NCI-H2227 (cell line): Measurements from ENCODE around the gene LATS2.
A peak's percentile ranks its signal among the peaks of the same experiment; 100 is the strongest.
"Not testable (repeated sequence)": the region's sequence is repeated elsewhere in the genome, so short reads cannot be mapped to it uniquely, and the experiment has no call there.

Experiments used
- DNase-seq: peaks from one replicate; lab custom pipeline; 2025; ENCODE audit not compliant: unreplicated experiment; lab: John Stamatoyannopoulos, UW

LATS2 gene

DNA sequence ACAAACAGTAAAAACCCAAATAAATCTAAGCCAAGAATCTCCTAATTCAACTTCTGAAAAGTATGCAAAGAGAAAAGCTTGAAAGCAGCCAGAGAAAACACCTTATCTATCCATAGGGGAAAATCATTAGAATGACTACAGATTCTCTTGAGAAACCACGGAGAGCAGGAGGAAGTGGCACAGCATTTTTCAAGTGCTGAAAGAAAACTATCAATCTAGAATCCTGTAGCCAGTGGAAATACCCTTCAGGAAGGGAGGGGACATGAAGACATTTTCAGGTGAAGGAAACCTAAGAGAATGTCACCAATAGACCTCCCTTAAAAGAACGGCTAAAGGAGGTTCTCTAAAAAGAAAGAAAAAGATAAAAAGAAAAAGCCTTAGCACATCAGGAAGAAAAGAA lies 92.6 kb downstream of the LATS2 start:
- DNase-seq = no peak

DNA sequence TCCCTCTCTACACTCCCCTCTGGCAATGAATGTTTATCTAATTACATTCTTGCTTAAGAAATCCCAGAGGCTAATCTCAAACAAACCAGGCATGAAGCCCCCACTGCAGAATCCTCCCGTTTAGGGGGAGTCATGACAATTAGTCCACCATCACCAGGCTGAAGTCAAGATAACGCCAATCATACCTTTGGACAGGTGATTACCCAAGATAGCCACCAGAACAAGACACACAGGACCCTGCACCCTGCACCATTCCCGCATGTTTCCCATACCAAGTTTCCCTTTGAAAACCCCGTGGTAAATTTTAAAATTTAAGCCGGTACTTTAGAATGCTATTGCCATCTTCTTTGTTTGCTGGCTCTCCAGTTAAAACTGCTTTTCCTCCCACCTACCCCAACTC lies 94.0 kb downstream of the LATS2 start:
- DNase-seq = no peak

DNA sequence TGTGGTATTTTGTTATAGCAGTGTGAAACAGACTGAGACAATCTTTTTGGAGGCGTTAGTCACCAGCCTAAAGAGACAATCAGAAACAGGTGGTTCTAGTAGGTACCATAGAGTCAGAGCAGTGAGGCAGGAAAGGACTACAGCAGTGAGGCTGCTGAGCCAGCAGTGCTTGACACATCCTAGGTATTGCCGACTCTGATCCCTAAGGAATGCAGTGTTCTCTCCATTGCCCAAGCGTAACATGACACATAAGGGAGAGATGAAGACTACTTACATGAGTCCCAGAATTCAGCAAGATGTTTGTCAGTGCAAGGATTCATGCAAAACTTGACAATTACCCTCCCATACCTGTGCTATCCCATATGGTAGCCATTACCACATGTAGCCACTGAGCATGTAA lies 96.5 kb downstream of the LATS2 start:
- no peak for DNase-seq

GRCh38 chr13:20961663-20962062 lies 99.7 kb downstream of the LATS2 start:
- DNase-seq = not testable (repeated sequence)

DNA sequence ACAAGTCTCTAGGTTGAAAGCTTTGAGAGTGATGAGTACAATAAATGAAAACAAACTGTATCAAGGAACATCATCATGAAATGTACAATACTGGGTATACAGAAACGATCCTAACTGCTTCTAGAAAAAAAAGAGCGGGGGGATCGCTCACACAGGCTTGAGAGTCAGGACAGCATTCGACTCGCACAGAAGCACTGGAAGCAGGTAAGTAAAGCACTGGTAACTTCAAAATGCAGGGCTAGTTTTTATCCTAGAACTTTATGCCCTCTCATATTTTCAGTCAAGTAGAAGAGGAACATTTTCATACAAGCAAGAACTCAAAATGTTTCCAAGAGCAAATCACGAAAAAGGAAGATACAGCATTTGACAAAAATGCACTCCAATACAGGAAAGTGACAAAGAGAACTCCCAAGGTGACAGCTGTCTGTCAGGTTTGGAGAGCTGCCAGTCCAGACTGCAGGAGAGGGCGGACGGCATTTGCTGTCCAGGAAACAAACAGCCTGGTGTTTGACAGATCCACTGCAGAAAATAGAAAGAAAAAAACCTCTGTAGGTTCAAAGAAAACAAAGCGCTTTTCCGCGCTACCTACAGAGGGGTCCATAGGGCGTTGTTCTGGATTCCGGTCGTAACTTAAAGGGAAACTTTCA lies 100.6 kb downstream of the LATS2 start:
- no peak for DNase-seq

- not testable (repeated sequence) for DNase-seq
Observed at GRCh38 chr13:20957049-20957620, 104.3 kb downstream of the LATS2 start.

DNA sequence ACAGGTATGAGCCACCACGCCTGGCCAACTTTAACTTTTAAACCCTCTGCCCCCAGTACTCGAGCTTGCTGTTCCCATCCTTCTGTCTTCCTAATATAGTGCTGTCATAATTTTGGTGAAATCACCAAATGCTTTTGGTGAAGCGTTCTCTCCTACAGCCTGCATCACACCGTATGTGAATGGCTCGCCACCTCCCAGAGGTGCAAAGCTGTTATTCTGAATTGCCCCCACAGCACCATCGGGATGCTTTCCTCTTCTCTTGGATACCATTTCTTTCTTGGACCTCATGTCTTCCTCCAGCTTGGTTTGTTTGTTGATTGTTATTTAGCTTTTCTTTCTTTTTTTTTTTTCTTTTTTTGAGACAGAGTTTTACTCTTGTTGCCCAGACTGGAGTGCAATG lies 105.9 kb downstream of the LATS2 start:
- no peak for DNase-seq

DNA sequence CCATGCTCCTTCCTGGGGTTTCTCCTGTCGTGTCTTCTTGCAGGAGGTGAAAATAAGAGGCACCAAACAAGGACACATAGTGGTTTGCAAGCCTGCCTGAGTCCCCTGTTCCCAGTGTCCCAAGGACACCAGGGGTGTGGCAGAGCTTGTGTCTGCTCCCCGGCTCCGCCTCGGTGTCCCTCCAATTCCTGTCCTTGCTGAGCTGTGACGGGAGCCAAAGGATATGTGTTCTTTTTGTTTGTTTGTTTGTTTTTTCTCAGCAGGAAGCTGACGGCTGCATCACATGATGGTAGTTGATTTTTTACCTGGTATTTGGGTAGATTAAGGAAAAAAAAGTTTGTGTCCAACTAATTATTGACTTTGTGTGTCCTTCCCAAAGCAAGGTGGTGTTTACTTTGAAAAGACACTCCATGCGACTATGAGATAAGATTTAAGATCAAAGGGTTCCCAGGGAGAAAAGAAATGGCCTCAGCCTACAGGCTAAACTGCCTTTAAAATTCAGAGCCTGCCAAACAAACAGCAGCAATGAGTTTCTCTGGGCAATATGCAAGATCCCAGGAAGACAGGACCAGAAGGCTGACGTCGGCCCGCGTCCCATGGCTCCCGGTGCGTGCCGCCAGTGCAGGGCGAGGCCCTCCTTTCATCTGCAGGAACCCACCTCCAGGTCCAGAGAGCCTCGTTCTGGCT lies 108.0 kb downstream of the LATS2 start:
- DNase-seq = no peak

GRCh38 chr13:20952838-20953237 lies 108.5 kb downstream of the LATS2 start:
- no peak for DNase-seq

DNA sequence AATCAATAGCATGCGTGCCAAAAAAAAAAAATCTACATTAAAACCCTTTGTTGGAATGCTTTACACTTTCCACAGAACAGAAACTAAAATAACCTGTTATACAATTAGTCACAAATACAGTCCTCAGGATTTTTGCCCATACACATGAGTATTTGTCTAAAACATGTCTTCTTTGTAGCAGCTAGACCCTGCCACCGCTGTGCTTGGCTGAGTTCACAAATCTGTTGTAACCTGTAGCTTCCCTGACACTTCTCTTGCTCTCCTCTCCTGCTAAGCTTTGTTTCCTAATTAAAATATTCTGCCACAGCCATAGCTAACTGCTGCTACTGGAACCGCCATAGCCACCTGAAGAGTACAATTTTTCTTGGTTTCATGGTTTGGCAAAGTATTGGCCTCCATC lies 113.4 kb downstream of the LATS2 start:
- DNase-seq = not testable (repeated sequence)

DNA sequence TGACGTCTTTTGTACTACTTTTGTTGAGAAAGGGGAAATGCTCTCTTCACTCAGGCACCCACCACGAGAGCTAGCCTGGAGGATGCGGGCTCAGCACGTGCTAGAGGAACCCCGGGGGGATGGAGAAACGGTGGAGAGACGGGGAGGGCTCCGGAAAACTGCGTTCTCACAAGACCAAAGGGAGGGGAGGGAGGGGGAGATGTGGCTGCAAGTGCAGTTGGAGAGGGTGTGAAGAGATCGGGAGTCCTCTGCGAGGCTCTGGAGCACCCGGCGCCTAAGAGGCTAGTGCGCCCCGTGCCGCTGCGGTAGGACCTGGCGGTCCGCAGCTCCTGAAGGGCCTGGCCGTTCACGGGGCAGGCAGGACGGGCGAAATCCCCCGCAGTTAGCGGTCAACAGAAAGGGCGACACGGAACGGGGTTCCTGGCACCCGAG lies 115.4 kb downstream of the LATS2 start:
- DNase-seq = no peak

- DNase-seq = no peak
Observed at GRCh38 chr13:20942938-20943559, 118.3 kb downstream of the LATS2 start.

DNA sequence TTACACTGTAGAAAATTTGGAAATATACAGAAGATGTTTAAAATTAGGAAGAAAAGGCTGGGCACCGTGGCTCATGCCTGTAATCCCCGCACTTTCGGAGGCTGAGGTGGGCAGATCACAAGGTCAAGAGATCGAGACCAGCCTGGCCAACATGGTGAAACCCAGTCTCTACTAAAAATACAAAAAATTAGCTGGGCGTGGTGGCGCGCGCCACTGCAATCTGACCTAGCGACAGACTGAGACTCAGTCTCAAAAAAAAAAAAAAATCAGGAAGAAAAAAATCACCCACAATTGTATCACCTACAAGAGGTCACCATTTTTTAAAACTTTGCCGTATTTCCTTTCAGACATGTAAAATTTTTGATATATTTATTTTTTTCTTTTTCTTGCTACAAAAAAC lies 120.9 kb downstream of the LATS2 start:
- not testable (repeated sequence) for DNase-seq

- DNase-seq = no peak
Observed at GRCh38 chr13:20940083-20940482, 121.3 kb downstream of the LATS2 start.

GRCh38 chr13:20939662-20940061 lies 121.7 kb downstream of the LATS2 start:
- DNase-seq = no peak

DNA sequence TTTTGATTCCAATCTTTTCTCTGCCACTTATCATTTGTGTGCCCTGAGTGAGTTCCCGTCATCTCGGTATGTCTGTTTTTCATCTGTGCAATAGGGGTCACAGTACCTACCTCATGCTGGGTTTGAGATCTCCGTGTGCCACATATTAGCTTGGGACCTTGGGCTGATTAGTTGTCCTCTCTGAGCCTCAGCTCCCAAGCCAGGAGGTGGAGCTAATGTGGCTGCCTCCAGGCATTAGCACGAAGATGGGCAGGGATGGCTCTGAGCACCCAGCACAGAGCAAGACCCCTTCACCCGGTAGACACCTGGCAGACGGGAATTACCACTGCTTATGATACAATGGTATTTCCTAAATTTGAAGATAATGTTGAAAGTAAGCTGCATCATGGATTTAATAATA lies 123.1 kb downstream of the LATS2 start:
- DNase-seq = no peak

GRCh38 chr13:20927596-20928257 lies 133.7 kb downstream of the LATS2 start:
- no peak for DNase-seq

DNA sequence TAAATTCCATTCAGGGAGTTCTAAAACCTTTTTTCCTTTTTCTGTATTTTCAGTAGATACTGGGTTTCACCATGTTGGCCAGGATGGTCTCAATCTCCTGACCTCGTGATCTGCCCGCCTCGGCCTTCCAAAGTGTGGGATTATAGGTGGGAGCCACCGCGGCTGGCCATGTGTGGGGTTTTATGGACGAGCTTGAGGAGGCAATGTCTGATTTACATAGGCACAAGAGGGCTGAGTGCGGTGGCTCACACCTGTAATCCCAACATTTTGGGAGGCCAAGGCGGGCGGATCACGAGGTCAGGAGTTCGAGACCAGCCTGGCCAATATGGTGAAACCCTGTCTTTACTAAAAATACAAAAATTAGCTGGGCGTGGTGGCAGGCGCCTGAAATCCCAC lies 136.0 kb downstream of the LATS2 start:
- DNase-seq = not testable (repeated sequence)

DNA sequence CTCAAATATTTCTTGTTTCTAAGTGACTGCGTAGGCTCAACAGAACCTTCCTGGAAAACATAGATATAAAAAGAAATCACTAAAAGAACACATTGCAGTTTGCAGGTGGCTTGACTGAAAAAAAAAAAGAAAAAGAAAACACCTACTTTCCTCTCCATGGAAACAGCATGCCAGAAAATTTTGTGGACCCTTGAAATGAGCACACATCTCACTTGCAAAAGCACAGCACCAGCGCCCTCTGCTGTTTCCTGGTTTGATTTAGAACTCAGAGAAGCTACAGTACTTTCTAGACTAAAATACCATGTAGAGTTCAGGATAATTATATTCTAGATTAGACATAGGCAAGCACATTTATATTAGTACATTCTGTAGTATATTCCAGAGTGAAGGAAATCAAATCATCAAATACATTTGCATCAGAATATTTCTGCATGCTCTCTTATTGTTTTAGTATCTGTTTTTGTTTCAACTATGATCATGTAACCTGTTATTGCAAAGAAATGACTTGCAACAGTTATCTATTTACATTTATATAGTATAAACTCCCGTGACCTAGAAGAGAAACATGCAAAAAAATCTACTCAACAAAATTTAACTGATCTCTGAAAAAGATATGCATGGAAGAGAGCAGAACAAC lies 136.5 kb downstream of the LATS2 start:
- peak; percentile 79 for DNase-seq

DNA sequence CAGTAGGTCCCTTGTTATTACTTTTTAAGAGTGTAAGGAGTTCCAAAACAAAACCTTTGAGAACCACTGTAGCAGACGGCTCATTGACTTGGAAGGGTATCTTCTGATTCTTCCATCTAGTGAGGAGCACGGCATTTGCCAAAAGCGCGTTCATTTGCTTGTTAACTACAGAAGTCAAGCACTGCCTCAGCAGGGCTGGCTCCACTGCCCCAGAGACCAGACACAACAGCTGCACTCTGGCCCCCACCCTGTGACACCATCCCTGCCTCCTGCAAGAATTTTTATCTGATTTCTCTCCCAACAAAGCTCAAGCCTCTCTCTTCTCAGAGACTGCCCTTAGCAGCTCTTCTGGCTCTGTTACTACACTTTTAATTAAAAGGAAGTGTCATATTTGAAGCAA lies 138.1 kb downstream of the LATS2 start:
- no peak for DNase-seq
